A549 (cell line): ENCODE results near the gene BST1. TPM values are rescaled to one million over a fixed set of nuclear protein-coding genes. Genes with fewer than 3 reads are reported as not detected.

ENCODE experiments used
- ATAC-seq, 2 experiments: fragments of 200-7000 bp in 1 of 2; fragments of >200 bp in 1 of 2; cut with Nextera tagmentation in 1 of 2; cut with Tn5 transposase in 1 of 2; 3 replicates each; pipeline versions ENCODE4 v1.8.0 to v1.9.1; 2018 to 2020; ENCODE audit warnings: mild to moderate bottlenecking in 1 of 2, moderate library complexity in 1 of 2
- CTCF ChIA-PET: fragments of 300-600 bp; sonication (Branson Sonifier 250); formaldehyde crosslinking; extraction: SDS; loops from one replicate; lab custom pipeline; 2021; ENCODE audit warnings: antibody characterized with exemption, inconsistent platforms; lab: Yijun Ruan, JAX
- POLR2A ChIA-PET: fragments of 350-600 bp; formaldehyde crosslinking; extraction: SDS; loops from one replicate; lab custom pipeline; 2021; ENCODE audit warnings: antibody characterized with exemption, inconsistent platforms; lab: Yijun Ruan, JAX
- DNase-seq, 2 experiments: peaks; one replicate each; pipeline versions ENCODE4 v3.0.0 to v3.0.0-alpha.2; 2011 to 2016; ENCODE audit warnings: low read depth in 1 of 2, low spot score in 1 of 2
- FAIRE-seq: peaks from 2 replicates; lab custom pipeline; 2011; peaks lifted over from hg19 to GRCh38; lab: Jason Lieb, UNC
- H3K27ac ChIP-seq, 2 experiments: fragments of >200 bp; sonication (Bioruptor Twin); formaldehyde crosslinking; 3 replicates each; pipeline ENCODE4 v1.5.1; 2016 to 2017
- H3K4me1 ChIP-seq: fragments of >200 bp; sonication (Bioruptor Twin); formaldehyde crosslinking; 3 replicates; pipeline ENCODE4 v1.6.1; 2016
- H3K4me2 ChIP-seq: fragments of >200 bp; sonication (Bioruptor Twin); formaldehyde crosslinking; 3 replicates; pipeline ENCODE4 v1.6.1; 2016
- H3K4me3 ChIP-seq: fragments of >200 bp; sonication (Bioruptor Twin); formaldehyde crosslinking; 3 replicates; pipeline ENCODE4 v1.5.1; 2016
- H3K9me3 ChIP-seq: fragments of >200 bp; sonication (Bioruptor Twin); formaldehyde crosslinking; 3 replicates; pipeline ENCODE4 v1.6.1; 2016
- CEBPB ChIP-seq, 2 experiments: fragments of >200 bp in 1 of 2; sonication (Bioruptor Twin) in 1 of 2; formaldehyde crosslinking in 1 of 2; IDR thresholded peaks; 2 replicates each; pipeline ENCODE4 v1.6.1; 2012 to 2016
- CHD4 ChIP-seq: fragments of 200-600 bp; sonication (generic); IDR thresholded peaks from 2 replicates; pipeline ENCODE4 v1.6.1; 2016; ENCODE audit warnings: antibody characterized with exemption, mild to moderate bottlenecking, borderline replicate concordance
- EHMT2 ChIP-seq: fragments of 200-600 bp; sonication (generic); IDR thresholded peaks from 2 replicates; pipeline ENCODE4 v1.6.1; 2016; ENCODE audit warnings: antibody characterized with exemption, low read depth, mild to moderate bottlenecking, moderate library complexity
- EP300 ChIP-seq, 2 experiments: fragments of >200 bp; sonication (Bioruptor Twin); formaldehyde crosslinking; IDR thresholded peaks; 2 replicates in 1 of 2; 3 replicates in 1 of 2; pipeline ENCODE4 v1.6.1; 2016 to 2017
- FOSB ChIP-seq: fragments of 250-450 bp; sonication (Bioruptor Pico); IDR thresholded peaks from 2 replicates; pipeline ENCODE4 v1.5.0; 2020; ENCODE audit warnings: mild to moderate bottlenecking, moderate library complexity
- FOSL2 ChIP-seq, 2 experiments: fragments of 450-650 bp in 1 of 2; fragments of >200 bp in 1 of 2; sonication (Bioruptor Twin) in 1 of 2; formaldehyde crosslinking; IDR thresholded peaks; 2 replicates each; pipeline versions ENCODE4 v1.5.0 to v1.6.1; 2016 to 2020; ENCODE audit warnings: mild to moderate bottlenecking in 1 of 2, moderate library complexity in 1 of 2
- GATA3 ChIP-seq: IDR thresholded peaks from 2 replicates; pipeline ENCODE4 v1.6.1; 2012; ENCODE audit warnings: borderline replicate concordance
- HOXB13 ChIP-seq: fragments of 250-450 bp; sonication (Bioruptor Pico); IDR thresholded peaks from 2 replicates; pipeline ENCODE4 v1.5.0; 2020; ENCODE audit warnings: low read depth, mild to moderate bottlenecking, moderate library complexity
- HOXB5 ChIP-seq: fragments of 250-450 bp; sonication (Bioruptor Pico); IDR thresholded peaks from 2 replicates; pipeline ENCODE4 v1.5.0; 2020; ENCODE audit warnings: mild to moderate bottlenecking, moderate library complexity
- JUN ChIP-seq, 2 experiments: fragments of >200 bp; sonication (Bioruptor Twin); formaldehyde crosslinking; IDR thresholded peaks; 2 replicates in 1 of 2; 3 replicates in 1 of 2; pipeline ENCODE4 v1.6.1; 2016 to 2017
- JUNB ChIP-seq: fragments of >200 bp; sonication (Bioruptor Twin); formaldehyde crosslinking; IDR thresholded peaks from 2 replicates; pipeline ENCODE4 v1.6.1; 2016
- KDM1A ChIP-seq: fragments of 200-600 bp; sonication (generic); IDR thresholded peaks from 2 replicates; pipeline ENCODE4 v1.6.1; 2016; ENCODE audit warnings: low read depth, mild to moderate bottlenecking
- MAX ChIP-seq: IDR thresholded peaks from 2 replicates; pipeline ENCODE4 v1.6.1; 2012
- REST ChIP-seq: fragments of 200-600 bp; sonication (generic); IDR thresholded peaks from 2 replicates; pipeline ENCODE4 v1.6.1; 2016; ENCODE audit warnings: antibody characterized with exemption, mild to moderate bottlenecking, moderate library complexity
- RFX5 ChIP-seq: fragments of 450-650 bp; IDR thresholded peaks from 2 replicates; pipeline ENCODE4 v1.7.1; 2014; ENCODE audit warnings: antibody characterized with exemption, mild to moderate bottlenecking, moderate library complexity
- SMC3 ChIP-seq: fragments of >200 bp; sonication (Bioruptor Twin); formaldehyde crosslinking; IDR thresholded peaks from 3 replicates; pipeline ENCODE4 v1.6.1; 2018; ENCODE audit warnings: inconsistent platforms
- ZFP36 ChIP-seq: fragments of 450-650 bp; IDR thresholded peaks from 2 replicates; pipeline ENCODE4 v1.6.1; 2014; ENCODE audit warnings: borderline replicate concordance; ENCODE audit not compliant: partially characterized antibody
- ZSCAN20 ChIP-seq: fragments of 250-450 bp; sonication (Bioruptor Pico); IDR thresholded peaks from 2 replicates; pipeline ENCODE4 v1.8.0; 2022; ENCODE audit warnings: mild to moderate bottlenecking, moderate library complexity
- WGBS: methylation state at CpG from one replicate; pipeline ENCODE4 v1.1.6; 2017; ENCODE audit errors: missing lambda C conversion rate; 5-methylcytosine and 5-hydroxymethylcytosine counted together
- polyA plus RNA-seq, 4 experiments: library from polyadenylated mRNA; depleted of rRNA in 3 of 4; stranded (reverse); fragments of >200 nt; fragmentation: RNase III in 1 of 4; extraction: RNeasy Plus Mini Kit Qiagen cat#74134 plus additional on column Dnase treatment in 1 of 4; gene quantifications; 2 replicates in 3 of 4; 3 replicates in 1 of 4; pipeline ENCODE4 v1.2.3, GENCODE V29; 2011 to 2017
- TF ChIP-seq, protein P1 (sequence below): fragments of 450-650 bp; IDR thresholded peaks from 2 replicates; pipeline ENCODE4 v1.6.1; 2014; ENCODE audit warnings: antibody characterized with exemption
- TF ChIP-seq, protein P2 (sequence below): fragments of >200 bp; sonication (Bioruptor Twin); formaldehyde crosslinking; IDR thresholded peaks from 2 replicates; pipeline ENCODE4 v1.6.1; 2016

The BST1 gene
- polyA plus RNA-seq, 2 of the 4 experiments (the other 2 are of a cell fraction) = 11.7 to 16.0 TPM

DNA sequence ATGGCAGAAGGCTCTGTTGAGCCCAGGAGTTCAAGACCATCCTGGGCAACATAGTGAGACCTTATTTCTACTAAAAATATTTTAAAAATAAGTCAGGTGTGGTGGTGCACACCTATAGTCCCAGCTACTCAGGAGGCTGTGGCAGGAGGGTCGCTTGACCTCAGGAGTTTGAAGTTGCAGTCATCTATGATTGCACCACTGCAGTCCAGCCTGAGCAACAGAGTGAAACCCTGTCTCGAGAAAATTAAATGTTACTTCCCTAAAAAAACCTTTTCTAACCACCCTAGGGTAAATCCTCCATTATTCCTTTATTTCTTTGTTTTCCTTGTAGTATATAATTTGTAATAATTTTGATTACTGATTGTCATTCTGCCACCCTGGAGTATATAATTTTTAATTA lies 13.3 kb upstream of the BST1 start (continued):
- TF ChIP-seq ZFP36 (no peak), ZSCAN20 (CRISPR knock-in tag) (no peak), RFX5 (no peak)
- TF ChIP-seq, protein P1, sequence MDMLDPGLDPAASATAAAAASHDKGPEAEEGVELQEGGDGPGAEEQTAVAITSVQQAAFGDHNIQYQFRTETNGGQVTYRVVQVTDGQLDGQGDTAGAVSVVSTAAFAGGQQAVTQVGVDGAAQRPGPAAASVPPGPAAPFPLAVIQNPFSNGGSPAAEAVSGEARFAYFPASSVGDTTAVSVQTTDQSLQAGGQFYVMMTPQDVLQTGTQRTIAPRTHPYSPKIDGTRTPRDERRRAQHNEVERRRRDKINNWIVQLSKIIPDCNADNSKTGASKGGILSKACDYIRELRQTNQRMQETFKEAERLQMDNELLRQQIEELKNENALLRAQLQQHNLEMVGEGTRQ = no peak
- TF ChIP-seq, all 56 proteins: peak for 0

- H3K27ac ChIP-seq = peak overlapping the region; percentile 93 to 94
- ATAC-seq = peak; percentile 87 to 90
- TF ChIP-seq SMC3 = no peak
- TF ChIP-seq, protein P2, sequence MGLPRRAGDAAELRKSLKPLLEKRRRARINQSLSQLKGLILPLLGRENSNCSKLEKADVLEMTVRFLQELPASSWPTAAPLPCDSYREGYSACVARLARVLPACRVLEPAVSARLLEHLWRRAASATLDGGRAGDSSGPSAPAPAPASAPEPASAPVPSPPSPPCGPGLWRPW = peak; percentile 84; the same call in 1 of the 2 replicates
- peak; percentile 83; the same call in 1 of the 2 replicates for TF ChIP-seq GATA3
- no peak for TF ChIP-seq ZFP36
- peak; percentile 40; the same call in 1 of the 2 replicates for TF ChIP-seq MAX
- TF ChIP-seq CEBPB (IDR thresholded peaks at IDR 0.05) = peak; percentile 93 to 96
- no peak for TF ChIP-seq FOSB (CRISPR knock-in tag)
- no peak for TF ChIP-seq REST
- TF ChIP-seq FOSL2 (IDR thresholded peaks at IDR 0.05) = peak; percentile 43
- TF ChIP-seq FOSL2 (CRISPR knock-in tag; IDR thresholded peaks at IDR 0.05) = peak; percentile 85
- peak; percentile 69 for TF ChIP-seq JUNB
- no peak for TF ChIP-seq EHMT2
- TF ChIP-seq CHD4 = no peak
- peak; percentile 62 to 81; a peak in 2 of 5 replicates for TF ChIP-seq EP300 (IDR thresholded peaks at IDR 0.05)
- TF ChIP-seq KDM1A = no peak
- TF ChIP-seq JUN (IDR thresholded peaks at IDR 0.05) = peak; percentile 59 to 64; a peak in 4 of 5 replicates
- no peak for TF ChIP-seq HOXB13 (CRISPR knock-in tag)
- TF ChIP-seq HOXB5 (CRISPR knock-in tag) = 0 out of 2 replicates have a peak, but pooled peaks have one; percentile 37
- WGBS = 1% methylated on average over 7 of the region's 7 CpGs
- H3K4me2 ChIP-seq = peak overlapping the region; percentile 91
- ChIA-PET POLR2A (interaction anchor here (2.3 kb wide), 1 partner anchor 9 kb away, joined by 6 read pairs; the partner anchor contains the start of gene FAM200B), CTCF (no interaction called here)
- peaks cover 60% of the 10 kb centered on the region for H3K4me1 ChIP-seq
- no peaks in the 10 kb centered on the region for H3K9me3 ChIP-seq
- FAIRE-seq = peak; percentile 94
- DNase-seq = peak; percentile 45 to 88
- peak overlapping the region; percentile 26; the same call in 1 of the 3 replicates for H3K4me3 ChIP-seq
Measured at GRCh38 chr4:15690020-15690809, 12.7 kb upstream of the BST1 start.
